Peyer's patch (tissue), 4 donors: Measurements from ENCODE around the gene DMD. TPM values are rescaled to one million over a fixed set of nuclear protein-coding genes. Genes with fewer than 3 reads are reported as not detected.

Experiments used
- DNase-seq, 3 donors: peaks; one replicate each; pipeline ENCODE4 v3.0.0-alpha.2; 2017 to 2019
- H3K27ac ChIP-seq, 4 donors: fragments of 200-600 bp; sonication (generic); one replicate each; pipeline ENCODE4 v1.5.1; 2016 to 2019
- H3K27me3 ChIP-seq, 2 donors: fragments of 200-600 bp; sonication (generic); one replicate each; pipeline ENCODE4 v1.5.1; 2019
- H3K36me3 ChIP-seq, 3 donors: fragments of 200-600 bp; sonication (generic); one replicate each; pipeline ENCODE4 v1.5.1; 2016 to 2019
- H3K4me1 ChIP-seq, 4 donors: fragments of 200-600 bp; sonication (generic); one replicate each; pipeline ENCODE4 v1.5.1; 2016 to 2019
- H3K4me3 ChIP-seq, 4 donors: fragments of 200-600 bp; sonication (generic); 1 replicate in 3 of 4; 2 replicates in 1 of 4; pipeline ENCODE4 v1.5.1; 2016 to 2019; ENCODE audit warnings: mild to moderate bottlenecking in 1 of 4
- H3K9me3 ChIP-seq, 4 donors: fragments of 200-600 bp; sonication (generic); one replicate each; pipeline ENCODE4 v1.5.1; 2016 to 2019; ENCODE audit warnings: mild to moderate bottlenecking in 1 of 4
- CTCF ChIP-seq, 6 experiments: fragments of 450-650 bp in 4 of 6; fragments of 200-600 bp in 2 of 6; sonication (generic) in 1 of 6; IDR thresholded peaks; one replicate each; pipeline ENCODE4 v1.5.1; 2017 to 2019; ENCODE audit warnings: antibody characterized with exemption in 6 of 6, mild to moderate bottlenecking in 3 of 6, moderate library complexity in 1 of 6
- POLR2A ChIP-seq, 2 donors: fragments of 450-650 bp; IDR thresholded peaks; one replicate each; pipeline ENCODE4 v1.5.1; 2017; ENCODE audit warnings: antibody characterized with exemption in 2 of 2, mild to moderate bottlenecking in 2 of 2, moderate library complexity in 2 of 2
- total RNA-seq, 4 donors: library from RNA; depleted of rRNA; stranded (reverse); fragments of >200 nt; gene quantifications; one replicate each; pipeline ENCODE4 v1.1.0, GENCODE V29; 2016

DMD gene
- total RNA-seq, 4 donors from 2014 or later = 15.8 to 109 (median 19.1) TPM

- no peak overlapping the region for H3K4me3 ChIP-seq
- TF ChIP-seq POLR2A (IDR thresholded peaks at IDR 0.05) (no peak), CTCF (IDR thresholded peaks at IDR 0.05) (no peak)
- no peak overlapping the region for H3K27ac ChIP-seq
- no peaks in the 10 kb centered on the region for H3K4me1 ChIP-seq
- H3K27me3 ChIP-seq = no peaks in the 10 kb centered on the region
- H3K36me3 ChIP-seq = no peaks in the 10 kb centered on the region
- no peak for DNase-seq
- no peaks in the 10 kb centered on the region for H3K9me3 ChIP-seq
These were observed 696.4 kb downstream of the DMD start for GRCh38 chrX:32514986-32515385.

GRCh38 chrX:32501606-32502005 lies 709.7 kb downstream of the DMD start:
- DNase-seq = no peak
- H3K4me1 ChIP-seq = no peaks in the 10 kb centered on the region
- TF ChIP-seq POLR2A (IDR thresholded peaks at IDR 0.05) (no peak), CTCF (IDR thresholded peaks at IDR 0.05) (no peak)
- no peaks in the 10 kb centered on the region for H3K27me3 ChIP-seq
- H3K4me3 ChIP-seq = no peak overlapping the region
- no peaks in the 10 kb centered on the region for H3K36me3 ChIP-seq
- no peak overlapping the region for H3K27ac ChIP-seq
- H3K9me3 ChIP-seq = no peaks in the 10 kb centered on the region

GRCh38 chrX:32496671-32497070 lies 714.7 kb downstream of the DMD start:
- no peaks in the 10 kb centered on the region for H3K4me1 ChIP-seq
- H3K4me3 ChIP-seq = no peak overlapping the region
- DNase-seq = no peak
- no peaks in the 10 kb centered on the region for H3K9me3 ChIP-seq
- no peaks in the 10 kb centered on the region for H3K36me3 ChIP-seq
- H3K27me3 ChIP-seq = no peaks in the 10 kb centered on the region
- no peak for TF ChIP-seq CTCF (IDR thresholded peaks at IDR 0.05)
- TF ChIP-seq POLR2A (IDR thresholded peaks at IDR 0.05) = no peak
- H3K27ac ChIP-seq = no peak overlapping the region

GRCh38 chrX:32495855-32496254 lies 715.5 kb downstream of the DMD start:
- no peak for DNase-seq
- no peak overlapping the region for H3K27ac ChIP-seq
- no peaks in the 10 kb centered on the region for H3K4me1 ChIP-seq
- H3K36me3 ChIP-seq = no peaks in the 10 kb centered on the region
- H3K4me3 ChIP-seq = no peak overlapping the region
- H3K9me3 ChIP-seq = no peaks in the 10 kb centered on the region
- no peak for TF ChIP-seq CTCF (IDR thresholded peaks at IDR 0.05)
- no peak for TF ChIP-seq POLR2A (IDR thresholded peaks at IDR 0.05)
- no peaks in the 10 kb centered on the region for H3K27me3 ChIP-seq

GRCh38 chrX:32489125-32489524 lies 722.2 kb downstream of the DMD start:
- TF ChIP-seq POLR2A (IDR thresholded peaks at IDR 0.05) (no peak), CTCF (IDR thresholded peaks at IDR 0.05) (no peak)
- DNase-seq = no peak
- H3K27me3 ChIP-seq = no peaks in the 10 kb centered on the region
- H3K9me3 ChIP-seq = no peaks in the 10 kb centered on the region
- H3K36me3 ChIP-seq = no peaks in the 10 kb centered on the region
- no peaks in the 10 kb centered on the region for H3K4me1 ChIP-seq
- H3K4me3 ChIP-seq = no peak overlapping the region
- no peak overlapping the region for H3K27ac ChIP-seq

GRCh38 chrX:32483534-32484136 lies 727.7 kb downstream of the DMD start:
- H3K36me3 ChIP-seq = no peaks in the 10 kb centered on the region
- no peak overlapping the region for H3K4me3 ChIP-seq
- no peak overlapping the region for H3K27ac ChIP-seq
- H3K9me3 ChIP-seq = no peaks in the 10 kb centered on the region
- no peaks in the 10 kb centered on the region for H3K27me3 ChIP-seq
- TF ChIP-seq POLR2A (IDR thresholded peaks at IDR 0.05) = no peak
- no peak for TF ChIP-seq CTCF (IDR thresholded peaks at IDR 0.05)
- no peak for DNase-seq
- no peaks in the 10 kb centered on the region for H3K4me1 ChIP-seq
